Keratinocyte (primary cell): ENCODE results near the gene CCDC182.

ENCODE experiments used
- CTCF ChIP-seq, 3 experiments: IDR thresholded peaks in 1 of 3; conservative IDR thresholded peaks in 1 of 3; optimal IDR thresholded peaks in 1 of 3; 2 replicates in 2 of 3; 3 replicates in 1 of 3; pipeline versions ENCODE3 to v1.5.1; 2011; ENCODE audit warnings: low read length in 3 of 3, mild to moderate bottlenecking in 3 of 3, moderate library complexity in 2 of 3, control low read depth in 1 of 3, inconsistent platforms in 1 of 3; ENCODE audit not compliant: insufficient read depth in 2 of 3; ENCODE audit errors: extremely low read depth in 1 of 3
- EZH2 ChIP-seq: IDR thresholded peaks from one replicate; pipeline ENCODE4 v1.6.1; 2012; ENCODE audit warnings: inconsistent platforms, mild to moderate bottlenecking, low read length, moderate library complexity

GRCh38 chr17:57697197-57697596, 47.9 kb downstream of the CCDC182 start:
- TF ChIP-seq CTCF (optimal IDR thresholded peaks at IDR 0.05 in 1 of 3, IDR thresholded peaks at IDR 0.05 in 1 of 3, conservative IDR thresholded peaks at IDR 0.05 in 1 of 3; ENCODE audit: extremely low read depth in 1 of 3, insufficient read depth in 2 of 3, low read length in 3 of 3): no peak
- TF ChIP-seq EZH2: no peak
